GM12891 (cell line): ENCODE results near the gene REL.
"Not testable (repeated sequence)": the region's sequence is repeated elsewhere in the genome, so short reads cannot be mapped to it uniquely, and the experiment has no call there.

Source experiments
- DNase-seq: peaks from one replicate; pipeline ENCODE4 v3.0.0; 2011; ENCODE audit warnings: low spot score; ENCODE audit not compliant: insufficient read length
- FAIRE-seq: peaks from 2 replicates; lab custom pipeline; 2011; peaks lifted over from hg19 to GRCh38; lab: Jason Lieb, UNC
- PAX5 ChIP-seq: IDR thresholded peaks from 2 replicates; pipeline ENCODE4 v1.6.1; 2011; ENCODE audit warnings: low read length, moderate library complexity, mild to moderate bottlenecking; ENCODE audit not compliant: insufficient read depth, severe bottlenecking
- POLR2A ChIP-seq: IDR thresholded peaks from 2 replicates; pipeline ENCODE4 v1.6.1; 2011; ENCODE audit warnings: low read depth, low read length, control low read depth
- POLR2AphosphoS5 ChIP-seq: IDR thresholded peaks from 2 replicates; pipeline ENCODE4 v1.6.1; 2011; ENCODE audit warnings: low read depth, low read length, control low read depth
- POU2F2 ChIP-seq: IDR thresholded peaks from 2 replicates; pipeline ENCODE4 v1.6.1; 2011; ENCODE audit warnings: low read depth, mild to moderate bottlenecking, control low read depth, low read length, moderate library complexity
- SPI1 ChIP-seq: IDR thresholded peaks from 2 replicates; pipeline ENCODE4 v1.6.1; 2011; ENCODE audit warnings: low read depth, low read length, control low read depth
- TAF1 ChIP-seq: IDR thresholded peaks from 2 replicates; pipeline ENCODE4 v1.6.1; 2011; ENCODE audit warnings: low read depth, low read length, control low read depth

The REL gene

DNA sequence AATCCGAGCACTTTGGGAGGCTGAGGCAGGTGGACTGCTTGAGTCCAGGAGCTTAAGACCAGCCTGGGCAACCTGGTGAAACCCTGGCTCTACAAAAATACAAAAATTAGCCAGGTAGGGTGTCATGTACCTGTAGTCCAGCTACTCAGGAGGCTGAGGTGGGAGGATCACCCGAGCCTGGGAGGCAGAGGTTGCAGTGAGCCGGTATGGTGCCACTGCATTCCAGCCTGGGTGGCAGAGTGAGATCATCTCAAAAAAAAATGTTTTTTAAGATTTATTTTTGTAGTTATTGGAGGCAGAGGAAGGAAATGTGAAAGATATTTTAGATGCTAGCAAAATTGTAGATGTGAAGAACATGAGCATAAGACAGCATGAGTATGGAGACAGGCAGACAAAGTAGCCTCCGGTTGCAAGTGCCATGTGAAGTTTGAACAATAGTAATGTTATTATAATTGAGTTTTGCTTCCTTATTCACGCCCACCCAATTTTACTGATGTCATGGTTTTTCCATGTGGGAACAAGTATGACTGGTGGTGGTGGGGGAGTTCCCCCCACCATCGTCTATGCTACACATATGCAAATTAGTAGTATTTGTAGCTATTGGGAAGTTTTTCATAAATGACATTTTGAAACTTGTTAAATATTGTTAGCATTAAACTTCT is 18.0 kb downstream of the REL start:
- no peak for DNase-seq
- peak; percentile 40 for FAIRE-seq
- TF ChIP-seq PAX5, result no peak
- TF ChIP-seq POLR2AphosphoS5, result peak; percentile 70
- TF ChIP-seq SPI1, result no peak
- TF ChIP-seq POLR2A, result peak; percentile 31; the same call in 1 of the 2 replicates
- TF ChIP-seq POU2F2, result peak; percentile 95; the same call in 1 of the 2 replicates

DNA sequence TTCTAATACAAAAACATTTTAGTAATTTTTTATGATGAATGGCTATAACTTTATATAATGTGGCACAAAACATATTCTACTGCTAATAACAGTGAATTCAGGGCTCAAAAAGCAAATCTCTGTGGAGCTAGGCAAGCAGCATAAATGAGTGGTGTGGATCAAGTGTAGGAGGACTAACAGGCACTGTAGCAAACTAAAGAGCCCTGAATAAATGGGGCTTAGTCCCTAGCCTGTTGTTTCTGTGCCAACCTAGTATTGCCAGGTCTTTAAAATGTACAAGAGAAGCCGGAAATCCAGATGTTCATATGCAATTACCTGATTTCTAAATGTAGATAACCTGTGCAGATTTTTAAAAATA is 18.5 kb downstream of the REL start:
- FAIRE-seq, result no peak

DNA sequence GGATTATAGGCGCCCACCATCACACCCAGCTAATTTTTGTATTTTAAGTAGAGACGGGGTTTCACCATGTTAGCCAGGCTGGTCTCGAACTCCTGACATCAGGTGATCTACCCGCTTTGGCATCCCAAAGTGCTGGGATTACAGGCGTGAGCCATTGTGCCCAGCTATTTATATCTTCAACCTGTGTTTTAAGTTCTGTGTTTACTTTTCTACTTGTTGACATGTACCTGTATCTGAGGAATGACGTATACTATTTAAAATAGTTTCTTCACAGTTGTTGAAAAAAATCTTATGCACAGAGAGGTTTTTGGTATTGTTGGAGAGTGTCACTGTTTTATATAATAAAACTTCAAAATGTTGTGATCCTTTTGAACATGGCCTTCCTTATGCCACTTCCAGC is 19.9 kb downstream of the REL start:
- not testable (repeated sequence) for FAIRE-seq, DNase-seq

More for the DNA sequence above, 18.5 kb downstream of the REL start:
- 0 out of 2 replicates have a peak, but pooled peaks have one; percentile 38 for TF ChIP-seq POLR2AphosphoS5
- no peak for TF ChIP-seq SPI1
- peak; percentile 37; the same call in 1 of the 2 replicates for TF ChIP-seq POLR2A
- DNase-seq, result no peak

DNA sequence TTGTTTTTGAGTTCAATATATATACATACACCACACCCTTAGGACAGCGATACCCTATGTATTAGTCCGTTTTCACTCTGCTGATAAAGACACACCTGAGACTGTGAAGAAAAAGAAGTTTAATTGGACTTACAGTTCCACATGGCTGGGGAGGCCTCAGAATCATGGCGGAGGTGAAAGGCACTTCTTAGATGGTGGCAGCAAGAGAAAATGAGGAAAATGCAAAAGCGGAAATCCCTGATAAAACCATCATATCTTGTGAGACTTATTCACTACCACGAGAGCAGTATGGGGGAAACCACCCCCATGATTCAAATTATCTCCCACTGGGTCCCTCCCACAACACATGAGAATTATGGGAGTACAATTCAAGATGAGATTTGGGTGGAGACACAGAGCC is 24.5 kb downstream of the REL start:
- FAIRE-seq, DNase-seq: not testable (repeated sequence)
- TF ChIP-seq POLR2AphosphoS5, result peak; percentile 69

DNA sequence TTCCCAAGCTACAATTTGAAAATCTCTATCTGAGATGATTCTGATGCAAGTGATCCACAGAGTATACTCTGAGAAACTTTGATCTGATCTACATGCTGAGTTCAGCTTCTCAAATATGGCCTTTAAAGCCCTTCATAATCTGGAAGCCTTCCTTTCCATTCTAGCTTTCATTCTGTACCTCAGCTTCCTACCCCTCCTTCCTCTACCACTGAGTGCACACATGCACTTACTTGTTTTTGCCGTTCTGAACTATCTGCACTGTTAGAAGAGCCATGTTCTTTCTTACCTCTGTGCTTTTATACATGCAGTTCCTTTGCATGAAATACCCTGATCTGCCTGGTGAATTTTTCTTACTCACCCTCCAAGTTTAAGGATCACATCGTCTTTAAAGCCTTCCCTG is 25.0 kb downstream of the REL start:
- TF ChIP-seq SPI1, result no peak
- no peak for TF ChIP-seq TAF1
- TF ChIP-seq POLR2AphosphoS5, result peak; percentile 43; the same call in 1 of the 2 replicates
- TF ChIP-seq POU2F2, result no peak
- TF ChIP-seq PAX5, result no peak
- peak; percentile 54 for TF ChIP-seq POLR2A
- FAIRE-seq, result no peak
- no peak for DNase-seq

DNA sequence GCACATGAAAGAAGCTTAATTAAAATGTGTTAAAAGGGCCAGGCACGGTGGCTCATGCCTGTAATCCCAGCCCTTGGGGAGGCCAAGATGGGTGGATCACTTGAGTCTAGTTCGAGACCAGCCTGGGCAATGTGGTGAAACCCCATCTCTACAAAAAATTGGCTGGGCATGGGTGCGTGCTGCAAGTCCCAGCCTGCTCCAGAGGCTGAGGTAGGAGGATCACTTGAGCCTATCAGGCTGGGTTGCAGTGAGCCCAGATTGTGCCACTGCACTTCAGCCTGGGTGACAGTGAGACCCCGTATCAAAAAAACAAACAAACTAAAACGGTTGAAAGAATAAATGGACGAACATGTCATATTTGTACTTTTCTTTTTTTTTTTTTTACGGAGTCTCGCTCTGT is 26.0 kb downstream of the REL start:
- TF ChIP-seq POU2F2, result no peak
- TF ChIP-seq POLR2AphosphoS5, result peak; percentile 64
- TF ChIP-seq SPI1, result no peak
- no peak for TF ChIP-seq TAF1
- peak; percentile 25; the same call in 1 of the 2 replicates for TF ChIP-seq POLR2A
- DNase-seq (no peak), FAIRE-seq (no peak)

DNA sequence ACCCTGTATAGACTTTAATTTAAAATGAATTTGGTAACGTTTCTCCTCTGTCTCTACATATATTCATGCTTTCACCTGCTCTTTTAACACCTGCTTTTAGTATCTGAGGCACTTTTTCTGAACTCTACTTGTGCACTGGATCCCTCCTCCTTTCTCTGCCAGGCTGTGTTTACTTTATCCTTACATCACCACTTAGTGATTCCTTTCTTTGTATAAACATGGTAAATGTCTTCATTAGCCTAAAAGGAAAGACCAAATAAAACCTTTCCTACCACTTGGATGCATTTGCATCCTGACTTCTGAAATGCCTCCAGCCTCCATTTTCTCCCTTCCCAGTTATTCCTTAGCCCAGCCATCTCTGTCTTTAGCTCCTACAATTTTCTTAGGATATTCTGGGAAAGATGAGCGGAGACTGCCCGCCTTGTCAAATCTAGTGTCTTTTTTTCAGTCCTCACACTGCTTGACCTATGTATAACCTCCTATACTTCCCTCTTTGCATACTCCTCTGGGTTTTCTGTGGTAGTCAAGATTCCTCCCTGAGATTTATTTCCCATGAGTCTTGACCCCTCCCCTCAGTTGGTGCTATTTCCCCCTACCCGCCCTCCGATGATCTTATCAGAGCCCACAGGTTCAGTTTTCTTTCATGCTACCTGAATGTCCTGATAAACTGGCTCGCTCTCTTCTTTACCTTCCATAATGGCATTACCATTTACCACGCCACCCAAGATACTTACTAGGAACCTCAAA is 44.8 kb downstream of the REL start:
- TF ChIP-seq POU2F2, result no peak
- TF ChIP-seq TAF1, result no peak
- no peak for TF ChIP-seq POLR2A
- TF ChIP-seq POLR2AphosphoS5, result no peak
- TF ChIP-seq PAX5, result no peak
- no peak for TF ChIP-seq SPI1
- FAIRE-seq, result no peak
- no peak for DNase-seq

DNA sequence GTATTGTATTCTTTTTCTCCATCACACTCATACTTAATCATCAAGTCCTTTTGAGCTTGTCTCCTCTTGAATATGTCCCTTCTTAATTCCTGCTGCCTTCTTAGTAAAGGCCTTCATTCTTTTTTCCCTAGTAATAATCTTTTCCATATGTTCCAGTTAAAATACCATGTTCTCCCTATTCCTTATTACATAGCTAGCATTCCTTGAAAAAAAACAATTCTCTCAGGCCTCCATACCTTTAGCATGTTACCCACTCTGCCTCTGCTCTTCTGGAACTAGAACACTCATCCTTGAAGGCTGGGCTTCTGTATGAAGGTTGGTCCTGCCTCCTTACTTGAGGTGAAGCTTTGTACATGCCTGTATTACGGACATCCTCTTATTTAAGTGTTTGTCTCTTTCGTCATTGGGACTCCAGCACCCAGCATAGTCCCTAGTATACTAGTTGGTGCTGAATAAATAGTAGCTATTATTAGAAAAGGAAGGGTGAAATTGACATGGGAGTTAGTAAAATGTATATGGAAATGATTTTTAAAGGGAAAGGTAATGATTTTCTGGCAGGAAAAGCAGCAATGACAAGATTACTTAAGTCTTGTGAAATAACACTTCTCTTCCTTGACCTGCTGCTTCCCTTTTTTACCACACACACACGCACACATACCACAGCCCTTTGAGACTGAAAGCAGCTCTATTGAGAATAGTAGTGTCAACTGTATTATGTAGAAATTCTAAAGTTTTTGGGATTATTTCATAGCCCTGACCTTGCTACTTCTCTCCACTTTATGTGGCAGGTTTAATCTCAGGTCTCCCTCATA is 45.6 kb downstream of the REL start:
- TF ChIP-seq PAX5 (no peak), SPI1 (0 out of 2 replicates have a peak, but pooled peaks have one; percentile 18)
- FAIRE-seq (peak; percentile 56), DNase-seq (no peak)

DNA sequence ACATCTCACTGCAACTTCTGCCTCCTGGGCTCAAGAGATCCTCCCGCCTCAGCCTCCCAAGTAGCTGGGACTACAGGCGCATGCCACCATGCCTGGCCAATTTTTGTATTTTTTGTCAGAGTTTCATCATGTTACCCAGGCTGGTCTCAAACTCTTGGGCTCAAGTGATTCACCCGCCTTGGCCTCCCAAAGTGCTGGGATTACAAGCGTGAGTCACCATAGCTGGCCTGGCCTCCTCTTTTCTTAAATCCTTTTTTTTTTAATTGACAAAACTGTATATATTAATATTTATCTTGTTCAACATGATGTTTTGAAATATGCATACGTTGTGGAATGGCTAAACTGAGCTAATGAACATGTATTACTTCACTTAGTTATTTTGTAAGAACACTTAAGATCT is 50.7 kb downstream of the REL start:
- DNase-seq, FAIRE-seq: not testable (repeated sequence)

DNA sequence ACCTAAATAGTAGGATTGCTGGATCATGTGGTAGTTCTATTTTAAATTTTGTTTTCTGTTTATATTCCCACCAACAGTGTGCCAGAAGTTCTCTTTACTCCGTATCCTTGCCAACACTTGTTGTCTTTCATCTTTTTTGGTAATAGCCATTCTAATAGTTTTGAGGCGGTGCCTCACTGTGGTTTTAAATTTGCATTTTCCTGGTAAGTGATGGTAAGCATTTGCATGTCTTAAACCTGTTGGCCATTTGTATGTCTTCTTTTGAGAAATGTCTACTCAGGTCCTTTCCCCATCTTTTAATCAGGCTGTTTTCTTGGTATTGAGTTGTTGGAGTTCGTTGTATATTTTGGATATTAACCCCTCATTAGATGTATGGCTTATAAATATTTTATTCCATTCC is 51.6 kb downstream of the REL start:
- TF ChIP-seq POLR2AphosphoS5 (no peak), SPI1 (no peak), POU2F2 (no peak)
- FAIRE-seq, result peak; percentile 5
- DNase-seq, result no peak
